Liver (tissue), 9 donors: Measurements from ENCODE around the gene STIM2. TPM values are rescaled to one million over a fixed set of nuclear protein-coding genes. Genes with fewer than 3 reads are reported as not detected.

Experiments
- DNase-seq: peaks from one replicate; pipeline ENCODE4 v3.0.0-alpha.2; 2017; ENCODE audit warnings: low spot score
- H3K27ac ChIP-seq, 2 donors: one replicate each; pipeline ENCODE4 v1.7.0; 2013; ENCODE audit warnings: inconsistent platforms in 2 of 2, low read length in 2 of 2, control low read depth in 1 of 2, low read depth in 1 of 2, mild to moderate bottlenecking in 1 of 2
- H3K27me3 ChIP-seq, 4 donors: one replicate each; pipeline versions ENCODE4 v1.6.1 to v1.7.0; 2013; ENCODE audit warnings: low read length in 3 of 4, inconsistent platforms in 1 of 4, mild to moderate bottlenecking in 1 of 4, moderate library complexity in 1 of 4; ENCODE audit not compliant: control insufficient read depth in 4 of 4, insufficient read depth in 4 of 4
- H3K36me3 ChIP-seq, 4 donors: one replicate each; pipeline versions ENCODE4 v1.6.1 to v1.7.0; 2013; ENCODE audit warnings: low read length in 3 of 4, mild to moderate bottlenecking in 3 of 4, low read depth in 1 of 4, moderate library complexity in 1 of 4; ENCODE audit not compliant: control insufficient read depth in 4 of 4, insufficient read depth in 3 of 4
- H3K4me1 ChIP-seq, 4 donors: one replicate each; pipeline versions ENCODE4 v1.6.1 to v1.7.0; 2013; ENCODE audit warnings: low read length in 3 of 4, mild to moderate bottlenecking in 3 of 4, moderate library complexity in 1 of 4; ENCODE audit not compliant: control insufficient read depth in 4 of 4, insufficient read depth in 4 of 4
- H3K4me3 ChIP-seq, 3 donors: one replicate each; pipeline versions ENCODE4 v1.6.1 to v1.7.0; 2013; ENCODE audit warnings: low read length in 3 of 3, control low read depth in 1 of 3, low read depth in 1 of 3, mild to moderate bottlenecking in 1 of 3
- H3K9ac ChIP-seq, 2 donors: one replicate each; pipeline ENCODE4 v1.7.0; 2013; ENCODE audit warnings: low read length in 2 of 2, mild to moderate bottlenecking in 2 of 2, moderate library complexity in 2 of 2, control low read depth in 1 of 2, low read depth in 1 of 2
- H3K9me3 ChIP-seq, 4 donors: one replicate each; pipeline versions ENCODE4 v1.6.1 to v1.7.0; 2013; ENCODE audit warnings: low read length in 3 of 4; ENCODE audit not compliant: control insufficient read depth in 4 of 4
- CTCF ChIP-seq: fragments of 150-350 bp; IDR thresholded peaks from 2 replicates; pipeline ENCODE4 v1.5.1; 2017; ENCODE audit warnings: improper control_type of control experiment, low read depth, low read length; ENCODE audit not compliant: missing input control
- EGR1 ChIP-seq, 2 donors: IDR thresholded peaks; 2 replicates each; pipeline ENCODE4 v1.6.1; 2016 to 2018; ENCODE audit warnings: antibody characterized with exemption in 2 of 2, low read depth in 2 of 2
- FOXA1 ChIP-seq: IDR thresholded peaks from 2 replicates; pipeline ENCODE4 v1.6.1; 2016; ENCODE audit warnings: antibody characterized with exemption
- FOXA2 ChIP-seq: IDR thresholded peaks from 2 replicates; pipeline ENCODE4 v1.6.1; 2016; ENCODE audit warnings: antibody characterized with exemption
- GABPA ChIP-seq, 2 donors: IDR thresholded peaks in 1 of 2; conservative IDR thresholded peaks in 1 of 2; 2 replicates each; pipeline ENCODE4 v1.6.1; 2016; ENCODE audit warnings: antibody characterized with exemption in 2 of 2, mild to moderate bottlenecking in 1 of 2, moderate library complexity in 1 of 2
- HNF4A ChIP-seq, 2 donors: conservative IDR thresholded peaks; 2 replicates each; pipeline ENCODE4 v1.6.1; 2016; ENCODE audit warnings: antibody characterized with exemption in 2 of 2, mild to moderate bottlenecking in 2 of 2
- HNF4G ChIP-seq: IDR thresholded peaks from 2 replicates; pipeline ENCODE4 v1.6.1; 2016; ENCODE audit warnings: antibody characterized with exemption
- JUND ChIP-seq, 2 donors: IDR thresholded peaks; 2 replicates each; pipeline ENCODE4 v1.6.1; 2016; ENCODE audit warnings: antibody characterized with exemption in 2 of 2
- MAX ChIP-seq: IDR thresholded peaks from 2 replicates; pipeline ENCODE4 v1.6.1; 2016; ENCODE audit warnings: antibody characterized with exemption
- NR2F2 ChIP-seq: IDR thresholded peaks from 2 replicates; pipeline ENCODE4 v1.6.1; 2016; ENCODE audit warnings: antibody characterized with exemption
- RAD21 ChIP-seq, 2 donors: IDR thresholded peaks; 2 replicates each; pipeline ENCODE4 v1.6.1; 2016; ENCODE audit warnings: antibody characterized with exemption in 2 of 2, mild to moderate bottlenecking in 2 of 2
- REST ChIP-seq: IDR thresholded peaks from 2 replicates; pipeline ENCODE4 v1.6.1; 2016; ENCODE audit warnings: antibody characterized with exemption, mild to moderate bottlenecking
- SP1 ChIP-seq: IDR thresholded peaks from 2 replicates; pipeline ENCODE4 v1.6.1; 2018; ENCODE audit warnings: antibody characterized with exemption, mild to moderate bottlenecking
- TAF1 ChIP-seq: conservative IDR thresholded peaks from 2 replicates; pipeline ENCODE4 v1.6.1; 2016; ENCODE audit warnings: antibody characterized with exemption, mild to moderate bottlenecking
- WGBS: extraction: QIAGEN DNeasy Blood & Tissue Kit; methylation state at CpG from one replicate; pipeline ENCODE4 v1.1.7; 2013; 5-methylcytosine and 5-hydroxymethylcytosine counted together
- polyA plus RNA-seq, 2 donors: library from polyadenylated mRNA; stranded (reverse) in 1 of 2; unstranded in 1 of 2; fragments of 200-250 nt in 1 of 2; fragments of >200 nt in 1 of 2; fragmentation: Nextera tagmentation in 1 of 2; extraction: Ambion mirVana in 1 of 2; gene quantifications; one replicate each; pipeline versions ENCODE4 v1.2.1 to v1.2.3, GENCODE V29; 2013 to 2015
- total RNA-seq, 2 donors: library from RNA; depleted of rRNA; stranded (reverse); fragments of >200 nt; gene quantifications; one replicate each; pipeline ENCODE4 v1.2.3, GENCODE V29; 2014
- donor health status: healthy.
- donor health status: healthy.
- donor health status: healthy.
- donor health status: healthy.
- donor health status: healthy.

The STIM2 gene
- total and polyA plus RNA-seq, 4 donors, result 5.4 to 11.1 (median 6.9) TPM

GRCh38 chr4:26905172-26905571 lies 44.5 kb downstream of the STIM2 start (continued):
- TF ChIP-seq TAF1, result no peak
- TF ChIP-seq FOXA2, result no peak
- TF ChIP-seq HNF4A (conservative IDR thresholded peaks at IDR 0.05), result no peak

GRCh38 chr4:26907731-26908599 lies 47.3 kb downstream of the STIM2 start:
- TF ChIP-seq JUND (IDR thresholded peaks at IDR 0.05), result no peak
- Histone ChIP-seq H3K9ac (no peak overlapping the region), H3K4me1 (peaks cover 0 to 3% (median under 1%) of the 10 kb centered on the region in 4 donors), H3K27me3 (no peaks in the 10 kb centered on the region), H3K27ac (peak overlapping the region in 1 of 2 donors; percentile 23), H3K36me3 (no peaks in the 10 kb centered on the region), H3K4me3 (no peak overlapping the region), H3K9me3 (no peaks in the 10 kb centered on the region)
- DNase-seq, result no peak
- WGBS, result 83% methylated on average over 7 of the region's 7 CpGs

- WGBS, result 86% methylated on average over 5 of the region's 5 CpGs
- H3K4me1 ChIP-seq, result peaks cover 0 to 4% (median under 1%) of the 10 kb centered on the region in 4 donors
- no peak overlapping the region for H3K9ac ChIP-seq
- H3K4me3 ChIP-seq, result no peak overlapping the region
- no peak for TF ChIP-seq EGR1 (IDR thresholded peaks at IDR 0.05; ENCODE audit: low read depth in 2 of 2)
- TF ChIP-seq CTCF, result no peak
- TF ChIP-seq MAX, result no peak
- no peak for TF ChIP-seq GABPA (IDR thresholded peaks at IDR 0.05 in 1 of 2, conservative IDR thresholded peaks at IDR 0.05 in 1 of 2)
- no peak for TF ChIP-seq NR2F2
- no peak for TF ChIP-seq SP1
- no peak for TF ChIP-seq HNF4G
- TF ChIP-seq FOXA1, result no peak
- no peak for TF ChIP-seq REST
- TF ChIP-seq HNF4A (conservative IDR thresholded peaks at IDR 0.05), result no peak
- TF ChIP-seq RAD21 (IDR thresholded peaks at IDR 0.05), result no peak
- H3K36me3 ChIP-seq, result no peaks in the 10 kb centered on the region
- DNase-seq, result no peak
- no peaks in the 10 kb centered on the region for H3K27me3 ChIP-seq
- no peak overlapping the region for H3K27ac ChIP-seq
- H3K9me3 ChIP-seq, result no peaks in the 10 kb centered on the region
Observed at GRCh38 chr4:26909369-26909768, 48.7 kb downstream of the STIM2 start.
